Type B pancreatic cell (in vitro differentiated cells): ENCODE measurements around the gene MANBA. TPM values are rescaled to one million over a fixed set of nuclear protein-coding genes. Genes with fewer than 3 reads are reported as not detected.
A peak's percentile ranks its signal among the peaks of the same experiment; 100 is the strongest.

Experiments used
- DNase-seq: peaks from one replicate; pipeline ENCODE4 v3.0.0; 2021; ENCODE audit warnings: mixed read lengths; ENCODE audit not compliant: unreplicated experiment; ENCODE audit errors: extremely low spot score
- H3K27ac Mint-ChIP-seq: 2 replicates; pipeline ENCODE4 v1.8.0; 2021; ENCODE audit warnings: mild to moderate bottlenecking, mixed read lengths
- H3K27me3 Mint-ChIP-seq: 2 replicates; pipeline ENCODE4 v1.8.0; 2021; ENCODE audit warnings: mixed read lengths
- H3K36me3 Mint-ChIP-seq: 2 replicates; pipeline ENCODE4 v1.8.0; 2021; ENCODE audit warnings: mixed read lengths
- H3K4me1 Mint-ChIP-seq: one replicate; pipeline ENCODE4 v1.8.0; 2021; ENCODE audit warnings: mixed read lengths; ENCODE audit not compliant: unreplicated experiment
- H3K4me3 Mint-ChIP-seq: 2 replicates; pipeline ENCODE4 v1.8.0; 2021; ENCODE audit warnings: mild to moderate bottlenecking, mixed read lengths
- H3K9me3 Mint-ChIP-seq: 2 replicates; pipeline ENCODE4 v1.8.0; 2021; ENCODE audit warnings: mixed read lengths
- CTCF ChIP-seq: fragments of 200-600 bp; sonication (generic); conservative IDR thresholded peaks from 2 replicates; pipeline ENCODE4 v1.5.0; 2021; ENCODE audit warnings: antibody characterized with exemption, mild to moderate bottlenecking
- long read RNA-seq: library from polyadenylated mRNA; unstranded; transcript quantifications from one replicate; pipeline ENCODE4 v2.0.0, GENCODE V29; 2020
- total RNA-seq: library from RNA; stranded (reverse); gene quantifications from 2 replicates; pipeline ENCODE4 v1.2.1, GENCODE V29; 2021; ENCODE audit warnings: low replicate concordance

MANBA gene
- total RNA-seq = 32.4 and 38.0 TPM in 2 replicates
- long read RNA-seq, transcript MANBA-201 (17 exons, 3,361 nt) = major isoform, 111 of 162 reads
- long read RNA-seq, partial matches to known transcripts = 19 of 162 reads
- long read RNA-seq, other reads (novel, unspliced or antisense) = 25 of 162 reads

GRCh38 chr4:102760645-102761295, at the start of gene MANBA:
Gene MANBA (minus strand): TSS chr4:102760968. CDS start chr4:102760894, 74 bp downstream.
- Mint-ChIP-seq H3K4me3 (peak within 1 kb of the TSS; percentile 96), H3K27ac (peak within 1 kb of the TSS; percentile 82), H3K9me3 (no peaks in the 10 kb centered on the region), H3K36me3 (peaks cover 5% of the 10 kb centered on the region), H3K27me3 (peaks cover 14% of the 10 kb centered on the region), H3K4me1 (peaks cover 20% of the 10 kb centered on the region)
- no peak for DNase-seq
- TF ChIP-seq CTCF = peak; percentile 22

- H3K36me3 Mint-ChIP-seq = peaks cover 38% of the 10 kb centered on the region
- DNase-seq = no peak
- no peaks in the 10 kb centered on the region for H3K9me3 Mint-ChIP-seq
- H3K4me1 Mint-ChIP-seq = peaks cover 11% of the 10 kb centered on the region
- no peak for TF ChIP-seq CTCF
- no peaks in the 10 kb centered on the region for H3K27me3 Mint-ChIP-seq
- peak overlapping the region; percentile 12 for H3K27ac Mint-ChIP-seq
- H3K4me3 Mint-ChIP-seq = no peak overlapping the region
Observed at GRCh38 chr4:102809691-102810090, 48.9 kb upstream of the MANBA start.

DNA sequence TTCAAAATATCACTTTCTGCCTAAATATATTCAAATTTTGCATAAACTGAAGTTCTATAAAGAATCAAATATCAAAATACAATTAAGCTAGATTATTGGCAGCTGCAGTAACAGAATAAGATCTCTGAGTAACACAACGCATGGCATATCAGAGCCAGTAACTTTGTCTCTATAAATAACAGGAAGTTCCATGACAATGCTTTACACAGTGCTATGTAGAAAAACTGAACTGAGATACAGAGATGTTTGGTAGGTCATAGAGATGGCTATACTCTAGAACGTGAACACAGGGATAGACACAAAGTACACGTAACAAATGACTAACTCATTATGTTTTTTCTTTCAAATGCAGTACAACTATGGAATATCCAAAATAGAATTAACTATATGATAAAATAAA, 48.4 kb upstream of the MANBA start:
- Mint-ChIP-seq H3K36me3 (peaks cover 38% of the 10 kb centered on the region), H3K9me3 (no peaks in the 10 kb centered on the region), H3K4me1 (peaks cover 11% of the 10 kb centered on the region), H3K27ac (no peak overlapping the region), H3K27me3 (no peaks in the 10 kb centered on the region), H3K4me3 (no peak overlapping the region)
- no peak for TF ChIP-seq CTCF
- DNase-seq = no peak

DNA sequence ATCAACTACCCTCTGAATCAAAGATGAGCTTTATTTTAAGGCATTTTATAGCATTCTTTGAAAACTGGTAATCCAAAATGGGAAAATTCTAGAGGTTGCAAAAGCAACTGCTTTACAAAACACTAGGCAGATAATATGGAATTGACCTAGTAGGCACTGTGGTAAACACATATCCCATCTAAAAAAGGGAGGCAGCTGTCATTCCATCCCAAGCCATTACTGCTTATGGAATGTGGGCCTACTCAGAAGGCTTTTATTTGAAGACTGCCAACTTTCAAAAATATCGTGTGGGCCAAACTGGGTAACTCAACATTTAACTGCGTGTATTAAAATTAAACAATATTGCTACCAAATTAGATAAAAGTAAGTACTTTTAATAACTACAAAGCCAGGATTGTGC, 47.2 kb upstream of the MANBA start:
- Mint-ChIP-seq H3K27ac (no peak overlapping the region), H3K4me1 (peaks cover 11% of the 10 kb centered on the region), H3K4me3 (no peak overlapping the region), H3K36me3 (peaks cover 33% of the 10 kb centered on the region), H3K9me3 (no peaks in the 10 kb centered on the region), H3K27me3 (no peaks in the 10 kb centered on the region)
- TF ChIP-seq CTCF = no peak
- DNase-seq = no peak

DNA sequence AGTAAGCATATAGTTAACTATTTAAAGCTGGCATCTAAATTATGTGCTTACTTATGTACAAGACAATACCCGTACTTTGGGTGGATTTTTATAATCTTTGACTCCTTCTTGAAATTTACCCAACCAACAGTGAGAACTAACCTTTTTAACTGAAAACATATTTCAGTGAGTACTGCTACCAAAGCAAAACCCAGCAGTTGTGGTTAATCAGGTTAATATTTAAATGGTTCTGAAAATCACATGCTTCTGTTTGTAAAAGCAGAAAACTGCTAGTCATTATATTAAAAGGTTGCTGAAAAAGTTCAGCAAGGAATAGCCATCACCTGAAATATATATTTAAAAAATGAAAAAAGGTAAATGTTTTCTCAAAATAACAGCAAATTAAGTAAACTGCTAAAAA, 46.6 kb upstream of the MANBA start:
- Mint-ChIP-seq H3K36me3 (peaks cover 31% of the 10 kb centered on the region), H3K27me3 (no peaks in the 10 kb centered on the region), H3K27ac (no peak overlapping the region), H3K9me3 (no peaks in the 10 kb centered on the region), H3K4me1 (peaks cover 11% of the 10 kb centered on the region), H3K4me3 (no peak overlapping the region)
- no peak for TF ChIP-seq CTCF
- no peak for DNase-seq
